GM19240 (cell line): ENCODE data around the gene SH3PXD2A.
"Not testable (repeated sequence)": the region's sequence is repeated elsewhere in the genome, so short reads cannot be mapped to it uniquely, and the experiment has no call there.

Experiments
- DNase-seq: peaks from one replicate; pipeline ENCODE4 v3.0.0; 2011; ENCODE audit warnings: low spot score; ENCODE audit not compliant: insufficient read length

Gene SH3PXD2A

DNA sequence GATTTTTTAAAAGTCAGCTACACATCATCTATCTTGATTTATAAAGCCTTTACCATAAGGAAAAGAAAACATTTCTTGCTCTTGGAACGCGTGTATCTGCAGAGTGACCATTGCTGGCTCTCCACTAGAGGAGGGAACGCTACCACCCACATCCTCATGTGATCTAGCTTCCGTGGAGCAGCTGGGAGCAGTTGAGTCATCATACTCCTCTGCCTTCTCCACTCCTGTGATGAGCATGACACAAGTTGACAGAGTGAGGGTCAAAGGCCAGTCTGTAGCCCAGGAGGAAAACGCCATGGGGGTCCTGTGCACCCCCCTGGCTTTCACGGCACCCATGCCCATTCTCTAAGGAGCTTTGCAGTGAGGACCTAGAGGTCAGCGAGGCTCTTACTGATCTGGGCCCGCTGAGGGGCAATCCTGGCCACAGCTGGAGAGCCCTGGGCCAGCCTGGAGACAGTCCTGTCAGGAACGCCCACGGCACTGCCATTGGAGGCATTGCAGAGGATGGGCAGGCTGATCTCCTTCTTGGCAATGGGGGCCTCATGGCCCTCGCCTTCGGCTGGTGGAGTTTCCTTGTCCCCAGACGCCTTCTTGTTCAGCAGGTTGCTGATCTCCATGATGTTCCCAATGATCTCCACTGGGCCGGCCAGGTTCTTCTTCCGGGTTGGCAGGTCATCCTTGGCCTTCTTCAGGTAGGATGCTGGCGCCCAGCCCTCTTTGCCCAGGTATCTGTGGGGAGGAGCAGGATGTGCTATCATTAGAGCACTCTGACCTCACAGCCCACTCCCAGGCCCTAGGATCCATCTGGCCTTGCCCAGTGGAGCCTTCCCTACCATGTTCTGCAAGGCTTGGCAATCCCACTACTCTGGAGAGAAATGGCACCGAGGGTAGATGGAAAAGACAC is 242.7 kb downstream of the SH3PXD2A start:
- no peak for DNase-seq

DNA sequence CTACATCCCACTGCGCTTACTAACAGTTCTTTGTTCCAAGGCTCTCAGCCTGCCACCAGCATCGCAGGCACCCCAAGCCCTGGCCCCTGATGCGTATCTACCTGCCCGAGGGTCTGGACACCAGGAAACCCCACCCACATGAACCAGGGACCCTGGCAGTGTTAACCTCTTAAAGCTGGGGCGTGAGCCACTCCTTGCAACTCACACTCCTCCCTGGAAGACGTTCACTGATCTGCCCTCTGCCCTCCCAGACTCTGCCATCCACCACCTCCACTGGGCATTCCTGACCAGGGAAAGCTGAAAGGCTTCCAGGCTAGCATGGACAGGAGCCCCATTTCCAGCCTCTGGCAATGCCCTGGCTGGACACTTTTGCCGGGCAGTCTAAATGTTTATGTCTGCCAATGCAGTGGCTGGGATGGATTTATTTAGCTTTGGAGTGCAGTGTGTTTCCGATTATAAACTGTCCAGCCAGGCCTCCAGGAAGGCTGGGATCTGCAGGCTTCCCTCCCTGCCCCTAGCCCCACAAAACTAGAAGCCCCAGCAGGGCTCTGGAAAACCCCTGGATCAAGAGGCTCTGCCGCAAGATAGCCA is 244.4 kb downstream of the SH3PXD2A start:
- DNase-seq = no peak

DNA sequence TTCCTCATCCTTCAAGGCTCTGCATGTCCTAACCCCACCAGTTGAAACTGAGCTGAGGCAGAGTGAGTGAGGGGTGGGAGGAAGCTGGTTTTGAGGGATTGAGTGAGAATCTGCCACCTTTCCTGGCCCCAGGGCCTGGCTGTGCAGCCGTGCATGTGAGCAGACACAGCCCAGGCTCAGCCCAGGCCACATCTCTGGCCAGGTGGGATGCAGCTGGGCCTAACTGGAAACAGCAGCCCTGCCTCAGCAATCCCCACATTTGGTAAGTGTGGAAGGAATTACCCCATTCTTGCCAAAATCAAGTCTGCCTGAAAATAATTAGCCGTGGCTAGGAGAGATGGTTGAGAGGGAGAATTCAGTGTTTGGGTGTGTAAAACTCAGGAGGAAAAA is 245.3 kb downstream of the SH3PXD2A start:
- DNase-seq = no peak

DNA sequence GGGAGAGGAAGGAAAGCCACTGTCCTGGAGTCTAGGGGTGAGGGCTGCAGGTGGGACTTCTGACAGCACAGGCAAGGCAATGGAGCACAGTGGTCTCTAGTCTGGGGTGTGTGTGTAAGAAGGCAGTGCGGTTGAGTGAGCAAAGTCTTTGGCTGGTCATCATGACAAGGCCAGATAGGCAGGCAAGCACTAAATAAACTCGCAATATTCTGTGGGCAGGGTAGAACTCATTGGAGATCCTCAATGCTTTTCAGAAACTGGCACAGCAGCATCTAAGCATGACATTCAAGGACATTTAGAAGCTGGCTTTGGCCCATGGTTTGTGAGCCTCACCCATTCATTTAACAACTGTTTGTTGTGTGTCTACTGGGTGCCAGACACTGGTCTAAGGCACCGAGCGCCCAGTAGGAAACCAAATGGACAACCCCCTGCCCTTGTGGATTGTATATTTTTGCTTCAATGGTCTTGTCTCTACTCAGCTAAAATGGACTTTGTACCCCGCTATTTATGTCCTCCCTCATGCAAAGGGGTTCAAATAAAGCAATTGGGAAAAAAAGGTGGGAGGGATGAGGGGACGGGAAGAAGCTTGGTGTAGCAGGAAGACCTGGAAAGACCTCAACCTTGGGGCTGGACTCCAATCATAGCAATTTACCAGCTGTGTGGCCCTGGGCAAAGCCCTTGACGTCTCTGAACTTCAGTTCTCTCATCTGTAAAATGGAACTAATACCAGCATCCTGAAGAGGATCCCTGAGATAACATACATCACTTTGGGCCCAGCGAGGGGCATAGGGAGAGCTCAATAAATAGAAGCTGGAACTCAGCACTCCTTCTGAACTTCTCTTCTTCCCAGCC is 245.9 kb downstream of the SH3PXD2A start:
- no peak for DNase-seq

DNA sequence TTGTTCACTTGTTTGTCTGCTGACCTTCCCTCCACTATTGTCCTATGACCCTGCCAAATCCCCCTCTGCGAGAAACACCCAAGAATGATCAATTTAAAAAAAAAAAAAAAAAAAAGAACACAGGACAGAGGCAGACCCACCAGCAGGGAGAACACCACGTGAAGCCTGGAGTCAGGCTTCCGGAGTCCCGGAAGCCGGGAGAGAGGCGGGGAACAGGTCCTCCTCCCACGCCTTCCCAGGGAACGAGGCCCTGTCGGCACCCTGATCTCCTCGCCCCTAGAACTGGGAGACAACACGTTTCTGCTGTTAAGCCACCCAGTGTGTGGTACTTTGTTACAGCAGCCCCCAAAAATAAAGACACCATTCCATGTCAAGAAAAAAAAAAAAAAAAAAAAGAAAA is 247.3 kb downstream of the SH3PXD2A start:
- not testable (repeated sequence) for DNase-seq

DNA sequence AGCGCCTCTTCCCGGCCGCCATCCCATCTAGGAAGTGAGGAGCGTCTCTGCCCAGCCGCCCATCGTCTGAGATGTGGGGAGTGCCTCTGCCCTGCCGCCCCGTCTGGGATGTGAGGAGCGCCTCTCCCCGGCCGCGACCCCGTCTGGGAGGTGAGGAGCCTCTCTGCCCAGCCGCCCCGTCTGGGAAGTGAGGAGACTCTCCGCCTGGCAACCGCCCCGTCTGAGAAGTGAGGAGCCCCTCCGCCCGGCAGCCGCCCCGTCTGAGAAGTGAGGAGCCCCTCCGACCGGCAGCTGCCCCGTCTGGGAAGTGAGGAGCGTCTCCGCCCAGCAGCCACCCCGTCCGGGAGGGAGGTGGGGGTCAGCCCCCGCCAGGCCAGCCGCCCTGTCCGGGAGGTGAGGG is 248.3 kb downstream of the SH3PXD2A start:
- DNase-seq = not testable (repeated sequence)

DNA sequence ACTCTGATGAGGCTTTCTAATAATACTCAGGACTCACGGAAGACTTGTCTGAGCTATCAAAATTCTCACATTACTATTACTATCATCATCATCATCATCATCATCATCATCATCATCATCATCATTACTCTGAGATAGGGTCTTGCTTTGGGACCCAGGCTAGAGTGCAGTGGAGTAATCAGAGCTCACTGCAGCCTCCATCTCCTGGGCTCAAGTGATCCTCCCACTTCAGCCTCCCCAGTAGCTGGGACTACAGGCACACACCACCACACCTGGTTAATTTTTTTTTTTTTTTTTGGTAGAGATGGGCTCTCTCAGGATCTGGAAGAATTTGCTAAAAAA is 249.3 kb downstream of the SH3PXD2A start:
- DNase-seq = not testable (repeated sequence)

DNA sequence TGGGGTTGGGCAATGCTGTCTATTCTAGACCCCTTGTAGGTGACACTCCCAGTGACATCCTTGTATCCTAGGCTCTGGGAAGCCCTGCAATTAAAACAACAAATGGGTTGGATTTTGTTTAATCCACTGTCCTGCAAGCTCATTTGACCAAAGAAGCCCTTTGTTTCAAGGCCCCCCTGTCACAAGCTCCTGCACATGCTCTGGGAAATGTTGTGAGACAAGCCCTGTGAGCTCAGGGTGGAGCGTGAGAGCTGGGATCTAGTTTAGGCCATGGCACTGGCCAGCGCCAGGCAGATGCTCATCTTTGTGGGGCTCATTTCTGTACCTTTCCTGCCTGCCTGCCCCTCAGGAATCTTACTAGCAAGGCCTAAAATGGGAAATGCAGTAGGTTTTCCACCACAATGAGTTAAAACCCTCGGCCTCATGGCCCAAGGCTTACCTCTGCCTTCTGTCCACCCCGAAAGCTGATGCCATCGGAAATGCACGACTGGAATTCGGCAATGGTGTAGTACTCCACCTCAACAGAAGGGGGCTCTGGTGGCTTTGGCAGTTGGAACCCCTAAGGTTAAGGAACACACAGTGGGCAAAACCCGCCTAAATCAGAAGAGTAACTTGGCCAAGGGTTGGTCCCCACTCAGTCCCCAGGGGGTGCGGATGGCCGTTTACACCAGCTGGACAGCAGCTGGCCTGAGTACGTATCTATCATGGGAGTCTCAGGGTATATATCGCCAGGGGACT is 249.8 kb downstream of the SH3PXD2A start:
- DNase-seq = peak; percentile 66

DNA sequence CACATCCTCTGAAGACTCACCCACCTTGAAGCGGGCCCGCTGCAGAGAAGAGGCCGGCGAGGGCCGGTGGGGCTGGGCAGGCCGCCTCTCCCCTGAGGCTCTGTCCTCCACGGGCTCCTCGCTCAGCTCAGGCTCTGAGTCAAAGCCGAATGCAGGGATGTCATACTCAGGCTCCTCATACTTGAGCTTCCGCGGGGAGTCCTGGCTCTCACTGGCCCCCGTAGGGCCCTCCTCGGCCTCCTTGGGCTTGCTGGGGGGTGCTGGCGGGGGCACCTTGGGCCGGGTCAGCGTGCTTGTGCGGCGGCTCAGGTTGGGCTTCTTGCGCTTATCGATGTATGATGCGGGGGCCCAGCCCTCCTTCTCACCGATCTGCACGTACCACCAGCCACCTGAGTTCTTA is 252.0 kb downstream of the SH3PXD2A start:
- no peak for DNase-seq

DNA sequence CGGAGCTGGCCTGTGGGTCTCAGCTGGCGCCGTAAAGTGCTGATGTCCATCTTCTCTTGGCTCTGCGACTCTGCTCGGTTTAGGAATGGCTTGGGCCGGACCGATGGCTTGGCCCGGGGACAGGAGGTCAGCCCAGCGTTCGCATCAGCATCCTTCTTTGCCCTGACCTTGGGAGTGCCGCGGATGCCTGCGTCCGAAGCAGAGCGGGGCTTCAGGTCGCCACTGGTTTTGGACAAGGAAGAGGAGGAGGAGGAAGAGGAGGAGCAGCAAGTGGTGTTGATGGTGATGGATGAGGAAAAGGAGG is 252.6 kb downstream of the SH3PXD2A start:
- DNase-seq = no peak

DNA sequence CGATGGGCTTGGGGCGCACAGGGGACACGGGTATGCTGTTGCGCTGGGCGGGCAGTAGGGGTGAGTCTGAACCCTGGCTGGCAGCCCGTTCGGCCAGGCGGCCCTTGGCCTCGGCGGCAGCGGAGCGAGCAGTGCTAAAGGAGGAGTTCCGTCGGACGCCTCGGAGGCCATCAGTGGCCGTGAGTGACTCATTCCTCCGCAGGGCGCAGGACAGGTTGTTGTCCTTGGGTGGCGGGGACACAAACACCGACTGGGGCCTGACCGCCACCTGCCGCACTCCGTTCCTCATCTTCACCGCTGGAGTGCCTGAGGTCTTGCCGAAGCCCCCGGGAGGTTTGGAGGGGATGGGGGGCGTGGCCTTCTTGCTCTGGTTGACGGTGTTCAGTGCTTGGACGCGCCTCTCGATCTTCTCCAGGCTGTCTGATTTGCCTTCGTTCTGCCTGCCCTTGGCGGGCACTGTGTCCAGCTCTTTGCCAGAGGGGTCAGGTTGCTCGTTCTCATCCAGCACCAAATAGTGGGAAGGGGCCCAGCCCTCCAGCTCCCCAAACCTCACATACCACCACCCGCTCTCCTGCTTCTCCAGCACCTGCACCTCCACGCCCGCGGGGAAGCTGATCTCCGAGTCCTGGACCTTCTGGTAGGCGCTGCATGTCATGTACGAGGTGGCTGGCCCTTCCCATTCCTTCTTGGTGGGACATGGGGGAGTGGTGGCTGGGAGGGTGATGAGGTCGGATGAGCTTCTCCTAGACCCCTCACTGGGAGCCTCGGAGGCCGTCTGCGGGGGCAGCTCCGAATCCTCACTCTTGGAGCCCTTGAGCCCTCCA is 253.1 kb downstream of the SH3PXD2A start:
- no peak for DNase-seq

DNA sequence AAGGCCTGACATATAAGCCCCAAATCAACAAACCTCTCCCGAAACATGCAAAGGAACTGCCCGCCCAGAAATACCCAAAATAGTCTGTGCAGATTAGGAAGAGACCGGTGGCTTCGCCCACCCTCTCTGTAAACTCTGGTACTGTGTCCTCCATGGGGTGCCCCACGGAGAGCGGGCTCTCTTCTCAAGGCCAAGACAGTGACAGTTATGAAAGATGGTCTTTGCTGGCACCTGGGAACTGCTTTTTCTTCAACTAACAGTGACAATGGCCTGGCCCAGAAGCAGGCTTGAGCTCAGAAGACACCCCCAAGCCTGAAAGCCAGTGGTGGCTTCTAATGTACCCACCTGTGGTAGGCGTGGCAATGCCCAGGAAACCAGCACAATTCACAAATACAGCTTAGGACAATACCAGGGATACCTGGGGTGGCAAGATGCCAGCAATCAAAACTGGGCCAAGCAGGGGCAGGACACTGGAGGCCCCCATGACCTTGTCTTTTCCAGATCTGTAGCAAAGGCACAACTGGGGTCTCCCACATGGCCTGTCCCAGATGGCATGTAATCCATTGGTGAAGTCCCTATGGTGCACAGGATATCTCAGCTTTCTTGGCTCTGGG is 254.3 kb downstream of the SH3PXD2A start:
- DNase-seq = no peak

DNA sequence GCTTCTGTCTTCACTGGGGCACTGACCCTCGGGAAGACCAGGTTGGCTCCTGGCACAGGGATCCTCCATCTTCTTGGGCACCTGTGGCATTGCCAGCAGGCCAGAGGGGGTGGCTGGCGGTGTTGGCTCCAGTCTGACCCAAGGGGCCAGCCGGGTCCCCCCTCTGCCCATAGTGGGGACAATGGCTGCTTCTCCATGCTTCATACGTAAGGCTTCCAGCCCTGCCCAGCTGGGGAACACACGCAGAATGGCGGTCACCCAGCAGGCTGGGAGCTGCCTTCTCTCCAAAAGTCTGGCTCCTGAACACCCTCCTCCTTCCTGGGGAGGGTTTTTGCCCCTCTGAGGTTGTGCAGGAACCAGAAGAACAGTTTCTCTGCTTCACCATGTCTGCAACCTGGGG is 255.1 kb downstream of the SH3PXD2A start:
- no peak for DNase-seq

DNA sequence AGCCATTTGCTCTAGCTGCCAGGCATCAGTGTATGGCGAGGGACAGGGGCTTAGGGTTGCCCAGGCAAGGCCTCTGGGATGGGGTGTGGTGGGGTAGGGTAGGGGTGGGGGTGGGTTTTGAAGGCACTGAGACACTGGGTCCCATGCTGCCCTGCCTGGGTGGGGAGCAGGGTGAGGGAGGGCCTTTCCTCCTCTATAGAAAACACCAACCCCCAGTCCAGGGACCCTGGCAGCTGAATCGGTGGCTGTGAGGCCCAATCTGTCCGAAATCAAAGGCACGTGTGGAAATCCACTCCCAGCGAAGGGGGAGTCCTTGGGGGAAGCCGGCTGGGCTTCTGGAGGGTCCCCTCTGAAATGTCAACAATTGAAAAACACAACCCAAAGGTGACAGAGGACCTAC is 255.5 kb downstream of the SH3PXD2A start:
- DNase-seq = no peak

DNA sequence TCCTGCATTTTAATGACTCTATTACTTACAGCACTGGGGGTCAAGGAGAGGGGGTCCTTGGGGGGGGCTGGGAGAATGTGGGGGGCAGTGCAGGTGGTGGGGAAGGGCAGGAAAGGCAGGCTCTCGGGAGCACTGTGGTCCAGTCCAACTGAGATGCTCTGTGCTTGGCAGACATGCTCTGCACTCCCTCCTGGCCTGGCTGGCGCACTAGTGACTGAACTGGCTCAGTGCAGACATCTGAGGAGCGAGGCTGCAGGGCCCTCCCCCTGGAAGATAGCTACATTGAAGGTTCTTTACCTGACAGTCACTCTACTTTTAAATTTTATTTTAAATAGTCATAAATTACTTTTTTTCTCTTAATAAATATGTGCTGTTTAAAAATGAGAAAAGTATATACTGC is 256.2 kb downstream of the SH3PXD2A start:
- no peak for DNase-seq

DNA sequence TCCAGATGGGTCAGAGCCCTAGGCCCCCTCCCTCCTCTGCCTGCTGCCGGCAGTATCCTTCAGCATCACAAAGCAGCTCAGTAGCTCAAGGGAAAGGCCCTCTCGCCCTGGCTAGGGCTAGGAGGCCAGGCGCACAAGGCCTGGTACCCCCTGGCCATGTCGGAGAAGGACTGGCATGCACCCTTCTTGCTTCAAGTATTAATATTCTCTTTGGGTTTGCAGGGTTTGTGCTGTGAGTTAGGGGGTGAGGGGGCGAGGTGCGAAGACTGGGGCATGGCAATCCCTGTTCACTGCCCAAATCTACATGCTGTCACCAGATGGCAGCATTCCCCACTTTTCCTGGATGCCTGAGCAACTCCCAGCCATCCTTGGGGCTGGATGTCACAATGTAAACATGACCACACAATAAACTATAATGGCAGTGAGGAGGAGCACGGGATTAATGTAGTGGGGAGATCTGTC is 256.7 kb downstream of the SH3PXD2A start:
- DNase-seq = peak; percentile 33

DNA sequence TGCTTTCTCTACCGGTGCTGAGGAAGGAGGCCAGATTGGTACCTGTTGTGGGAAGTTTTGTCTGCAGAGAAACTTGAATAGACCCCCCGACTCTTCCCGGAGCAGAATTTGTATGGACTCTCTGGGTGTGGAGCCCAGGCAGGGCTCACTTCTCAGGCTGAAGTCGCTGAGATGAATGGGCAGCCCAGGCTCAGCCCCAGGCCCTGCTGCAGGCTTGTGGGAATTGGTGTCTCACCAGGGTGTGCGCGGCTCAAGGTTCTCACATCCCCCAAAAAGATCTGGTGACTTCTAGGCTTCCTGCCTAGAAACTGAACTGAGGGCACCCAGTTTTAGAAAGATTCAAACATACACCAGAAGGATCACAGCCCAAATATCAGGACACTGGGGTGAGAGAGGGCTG is 258.4 kb downstream of the SH3PXD2A start:
- no peak for DNase-seq

DNA sequence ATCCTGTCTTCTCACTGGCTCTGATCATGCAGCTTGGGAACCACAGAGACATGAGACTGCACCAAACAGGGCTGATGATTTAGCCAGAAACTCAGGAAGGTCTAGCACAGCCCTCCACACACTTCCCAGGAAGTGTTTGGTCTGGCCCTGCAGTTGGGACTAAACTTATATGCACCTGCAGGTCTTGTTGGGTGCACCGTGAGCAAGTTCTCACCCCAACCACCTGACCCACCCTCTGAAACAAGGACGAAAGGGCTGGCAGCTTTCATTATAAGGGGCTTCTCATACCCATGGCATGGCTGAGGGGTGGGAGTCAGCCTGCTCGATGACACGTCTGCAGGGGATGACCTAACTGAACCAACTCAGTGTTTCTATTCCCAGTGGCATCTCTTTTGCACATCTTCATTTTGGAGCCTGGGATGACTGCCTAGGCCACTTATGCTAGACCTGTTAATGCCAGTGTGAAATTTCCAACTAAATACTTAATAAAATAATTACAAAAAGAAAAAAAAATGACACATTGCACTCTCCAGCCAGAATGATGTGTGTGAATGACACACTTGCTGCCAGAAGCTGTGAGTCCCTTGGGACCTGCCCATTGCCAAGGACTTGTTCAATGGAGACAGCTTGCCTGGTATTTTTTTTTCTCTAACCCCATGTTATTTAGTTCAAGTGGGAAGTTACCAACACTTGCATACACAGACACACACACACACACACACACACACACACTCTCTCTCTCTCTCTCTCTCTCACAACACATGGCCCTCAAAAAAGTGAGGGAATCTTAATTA is 259.2 kb downstream of the SH3PXD2A start:
- no peak for DNase-seq

DNA sequence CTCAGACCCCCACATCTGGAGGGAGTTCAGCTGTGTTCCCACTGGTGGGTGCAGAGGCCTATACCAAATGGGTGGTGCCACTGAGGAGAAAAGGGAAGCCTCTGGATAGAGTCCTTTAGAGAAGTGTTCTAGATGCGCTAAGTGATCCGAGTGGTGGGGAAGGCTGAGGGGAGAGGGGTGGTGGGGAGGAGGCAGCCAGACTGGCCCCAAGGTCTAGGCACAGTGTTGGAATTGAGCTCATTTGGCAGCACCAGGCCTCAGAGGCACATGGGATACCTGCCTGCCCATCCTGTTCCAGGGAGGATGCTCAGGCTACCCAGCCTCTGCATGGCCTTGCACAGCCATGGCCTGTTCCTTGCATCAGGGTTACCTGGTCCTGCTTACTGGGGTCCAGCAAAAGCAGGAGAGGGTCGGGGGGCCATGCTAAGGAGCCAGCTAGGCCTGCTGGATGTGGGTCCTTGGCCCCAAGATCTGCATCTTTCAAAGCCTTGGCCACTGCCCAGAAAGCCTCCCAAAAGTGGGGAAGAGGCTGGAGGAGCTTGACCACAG is 262.3 kb downstream of the SH3PXD2A start:
- no peak for DNase-seq
